SHP77 treated with DMSO at 0.1 percent for 48 hours (cell line): ENCODE measurements around the gene ACBD3.

Source experiments
- DNase-seq: peaks from one replicate; lab custom pipeline; 2025; lab: John Stamatoyannopoulos, UW

The ACBD3 gene

DNA sequence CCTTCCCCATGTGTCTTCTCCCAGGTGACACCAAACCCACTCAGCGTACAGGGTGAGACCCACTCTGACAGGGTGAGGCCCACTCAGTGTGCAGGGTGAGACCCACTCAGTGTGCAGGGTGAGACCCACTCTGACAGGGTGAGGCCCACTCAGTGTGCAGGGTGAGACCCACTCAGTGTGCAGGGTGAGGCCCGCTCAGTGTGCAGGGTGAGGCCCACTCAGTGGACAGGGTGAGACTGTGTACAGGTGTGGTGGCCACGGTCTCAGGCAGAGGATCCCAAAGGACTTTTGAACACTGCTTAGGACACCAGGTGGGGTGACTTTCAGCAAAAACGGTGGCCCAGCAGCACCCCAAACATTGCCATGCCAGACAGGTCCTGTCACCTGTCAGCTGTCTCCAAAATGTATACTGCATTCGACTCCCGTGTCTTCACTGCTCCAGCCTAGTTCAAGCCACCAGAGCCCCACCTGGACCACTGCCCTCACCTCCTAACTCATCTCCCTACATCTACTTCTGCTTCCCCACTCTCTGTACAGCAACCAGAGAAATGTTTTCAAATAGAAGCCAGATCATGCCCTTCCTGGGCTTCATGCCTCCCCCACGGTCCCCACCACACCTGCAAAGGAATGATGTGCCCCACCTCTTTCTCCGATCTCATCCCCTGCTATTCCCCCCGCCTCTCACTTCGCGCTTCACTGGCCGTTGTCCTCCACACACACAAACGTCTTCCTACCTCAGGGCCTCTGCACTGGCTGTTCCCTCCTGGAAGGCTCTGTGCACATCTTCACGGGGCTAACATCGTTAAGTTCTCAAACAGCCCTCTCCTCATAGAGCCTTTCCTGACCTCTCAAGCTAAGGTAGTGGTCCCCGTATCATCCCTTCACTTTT lies 52.1 kb downstream of the ACBD3 start:
- DNase-seq, result no peak

DNA sequence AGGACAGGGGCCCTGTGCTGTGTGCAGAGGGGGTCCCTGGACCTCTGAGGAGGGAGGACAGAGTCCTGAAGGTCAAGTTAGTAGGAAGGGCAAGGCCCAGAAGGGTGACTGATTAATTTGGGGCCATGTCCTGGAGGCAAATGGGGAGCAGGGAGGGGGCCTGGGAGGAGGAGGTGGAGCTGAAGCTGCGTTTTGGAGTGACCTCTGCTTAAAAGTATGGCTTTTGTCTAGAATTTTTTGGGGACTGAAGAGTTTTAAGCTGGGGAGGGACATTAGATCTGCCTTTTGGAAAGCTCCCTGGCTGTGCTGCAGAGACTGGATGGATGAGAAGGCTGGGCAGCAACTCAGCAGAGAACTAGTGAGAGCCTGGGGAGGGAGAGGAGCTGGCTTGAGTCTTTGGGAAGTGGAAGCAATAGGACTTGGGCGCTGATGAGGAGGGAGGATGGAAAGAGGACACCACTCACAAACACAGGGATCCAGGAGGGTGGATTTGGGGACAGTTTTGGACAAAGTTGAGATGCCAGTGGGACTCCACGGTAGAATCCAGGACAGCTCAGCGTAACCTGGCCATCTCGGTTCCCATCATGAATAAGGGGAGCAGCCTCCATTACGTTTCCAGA lies 52.9 kb downstream of the ACBD3 start:
- no peak for DNase-seq

DNA sequence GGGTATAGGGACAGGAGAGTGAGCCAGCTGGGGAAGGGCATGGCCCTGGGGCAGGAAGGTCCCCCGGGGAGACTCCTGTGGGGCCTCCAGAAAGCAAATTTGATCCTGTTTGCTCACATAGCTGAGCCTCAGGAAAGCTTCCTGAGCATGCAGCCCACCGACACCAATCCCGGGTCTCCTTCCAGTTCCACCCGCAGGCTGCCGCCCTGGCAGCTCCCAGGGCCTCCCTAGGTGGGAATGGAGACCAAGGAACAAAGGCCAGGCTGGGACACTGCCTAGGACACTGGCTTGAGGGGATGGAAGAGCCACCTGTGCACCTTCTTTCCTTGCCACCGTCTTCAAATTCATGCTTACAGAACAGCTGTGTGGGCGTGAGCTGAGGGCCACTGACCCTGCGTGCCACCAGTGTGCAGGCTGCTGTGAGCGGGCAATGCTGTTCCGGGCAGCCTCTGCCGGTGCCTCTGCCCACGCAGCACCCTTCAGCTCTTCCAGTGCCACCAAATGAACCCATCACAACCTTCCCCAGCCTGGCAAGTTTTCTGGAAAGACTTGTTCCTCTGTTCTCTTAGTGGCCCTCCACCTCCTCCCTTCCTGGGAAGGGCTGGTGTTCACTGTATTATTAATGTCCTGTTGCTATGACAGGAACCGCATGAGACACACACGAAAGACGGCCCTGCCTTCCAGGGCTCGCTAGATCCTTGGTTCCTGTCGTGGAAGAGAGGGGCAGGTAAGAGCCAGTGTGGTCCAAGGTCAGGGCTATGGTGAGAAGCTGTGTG lies 53.6 kb downstream of the ACBD3 start:
- DNase-seq, result no peak

DNA sequence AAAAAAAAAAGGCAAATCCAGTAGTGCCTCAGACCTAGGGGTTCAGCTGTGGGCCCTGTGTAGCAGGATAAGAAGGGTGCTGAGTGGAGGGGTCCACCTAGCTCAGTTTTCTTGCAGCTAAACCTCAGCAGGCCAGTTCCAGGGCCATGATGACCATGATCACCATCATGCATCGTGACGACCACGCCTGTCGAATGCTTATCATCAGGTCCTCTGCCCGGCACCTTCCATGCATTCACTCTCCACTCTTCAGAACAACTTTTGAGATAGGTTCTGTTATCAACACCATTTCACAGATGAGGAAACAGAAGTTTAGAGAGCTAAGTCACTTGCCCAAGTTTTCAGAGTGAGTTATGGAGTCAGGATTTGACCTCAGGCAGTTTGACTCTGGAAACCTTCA lies 54.9 kb downstream of the ACBD3 start:
- no peak for DNase-seq

DNA sequence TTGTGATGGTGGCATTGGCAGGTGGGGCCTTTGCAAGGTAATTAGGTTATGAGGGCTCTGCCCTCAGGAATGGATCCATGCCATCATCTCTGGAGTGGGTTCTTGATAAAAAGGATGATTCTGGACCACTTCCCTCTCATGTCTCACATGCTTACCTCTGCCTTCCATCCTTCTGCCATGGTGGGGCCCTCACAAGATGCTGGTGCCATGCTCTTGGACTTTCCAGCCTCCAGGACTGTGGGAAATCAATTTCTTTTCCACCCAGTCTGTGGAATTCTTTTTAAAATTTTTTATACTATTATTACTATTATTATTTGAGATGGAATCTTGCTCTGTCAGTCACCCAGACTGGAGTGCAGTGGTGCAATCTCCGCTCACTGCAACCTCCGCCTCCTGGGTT lies 57.3 kb downstream of the ACBD3 start:
- no peak for DNase-seq

DNA sequence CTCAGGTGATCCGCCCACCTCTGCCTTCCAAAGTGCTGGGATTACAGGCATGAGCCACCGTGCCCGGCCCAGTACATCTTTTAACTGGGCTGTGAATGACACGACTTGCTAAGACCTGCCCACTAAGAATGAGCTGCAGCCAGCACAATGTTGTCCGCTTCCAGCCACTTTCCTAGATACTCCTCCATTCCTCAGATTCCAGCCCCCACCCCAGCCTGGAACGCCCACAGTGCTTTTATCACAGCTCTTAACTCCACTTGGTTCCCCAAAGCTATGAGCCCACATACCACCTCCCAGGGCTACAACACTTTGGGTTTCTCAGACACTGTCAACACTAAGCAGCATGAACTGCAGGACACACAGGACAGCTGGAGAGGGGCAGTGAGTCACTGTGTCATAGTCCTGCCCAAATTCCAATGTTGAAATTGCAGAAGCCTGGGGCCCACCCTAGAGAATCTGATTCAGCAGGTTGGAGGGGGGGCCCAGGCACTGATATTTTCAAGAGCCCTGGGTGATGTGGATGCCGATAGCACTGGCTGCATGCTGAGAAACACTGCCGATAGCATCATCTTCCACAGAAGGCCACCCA lies 58.0 kb downstream of the ACBD3 start:
- no peak for DNase-seq

DNA sequence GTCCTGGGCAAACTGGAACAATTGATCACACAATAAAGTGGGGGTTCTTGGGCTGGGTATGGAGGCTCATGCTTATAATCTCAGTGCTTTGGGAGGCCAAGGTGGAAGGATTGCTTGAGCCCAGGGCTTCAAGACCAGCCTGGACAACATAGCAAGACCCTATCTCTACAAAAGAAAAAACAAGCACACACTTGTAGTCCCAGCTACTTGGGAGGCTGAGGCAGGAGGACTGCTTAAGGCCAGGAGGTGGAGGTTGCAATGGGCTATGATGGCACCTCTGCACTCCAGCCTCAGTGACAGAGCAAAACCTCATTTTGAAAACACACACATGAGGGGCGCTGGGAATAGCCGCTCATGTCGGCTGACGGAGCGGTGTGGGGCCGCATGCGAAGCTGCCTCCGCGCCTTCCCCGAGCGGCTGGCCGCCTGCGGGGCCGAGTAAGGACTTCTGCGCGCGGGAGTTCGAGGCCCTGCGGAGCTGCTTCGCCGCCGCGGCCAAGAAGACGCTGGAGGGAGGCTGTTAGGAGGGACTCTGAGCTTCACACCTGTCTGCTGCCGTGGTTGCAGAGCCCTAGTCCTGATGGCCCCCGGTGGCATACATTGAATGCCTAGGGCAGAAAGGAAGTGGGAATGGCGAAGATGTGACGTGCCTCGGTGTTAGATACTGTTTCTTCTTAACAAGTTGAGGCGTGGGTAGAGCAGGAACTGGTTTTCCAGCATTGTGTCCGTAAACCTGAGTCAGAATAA lies 59.5 kb downstream of the ACBD3 start:
- DNase-seq, result no peak

DNA sequence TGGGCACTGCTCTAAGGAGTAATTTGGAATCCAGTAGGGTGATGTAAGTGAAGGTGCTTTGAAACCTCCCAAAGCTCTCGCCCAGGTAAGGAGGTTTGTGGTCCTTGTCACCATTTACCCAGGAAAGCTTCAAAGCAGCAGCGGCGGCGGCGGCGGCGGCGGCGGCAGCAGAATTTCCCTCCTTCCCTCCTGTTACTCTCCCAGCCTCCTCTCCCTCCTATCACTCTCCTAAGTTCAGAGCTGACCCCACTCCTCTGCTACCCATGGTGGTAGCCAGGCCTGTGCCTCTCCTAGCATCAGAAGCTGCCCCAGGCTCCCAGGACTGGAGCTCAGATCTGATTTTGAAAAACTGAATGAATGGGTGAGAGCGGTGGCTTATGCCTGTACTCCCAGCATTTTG lies 60.7 kb downstream of the ACBD3 start:
- no peak for DNase-seq

DNA sequence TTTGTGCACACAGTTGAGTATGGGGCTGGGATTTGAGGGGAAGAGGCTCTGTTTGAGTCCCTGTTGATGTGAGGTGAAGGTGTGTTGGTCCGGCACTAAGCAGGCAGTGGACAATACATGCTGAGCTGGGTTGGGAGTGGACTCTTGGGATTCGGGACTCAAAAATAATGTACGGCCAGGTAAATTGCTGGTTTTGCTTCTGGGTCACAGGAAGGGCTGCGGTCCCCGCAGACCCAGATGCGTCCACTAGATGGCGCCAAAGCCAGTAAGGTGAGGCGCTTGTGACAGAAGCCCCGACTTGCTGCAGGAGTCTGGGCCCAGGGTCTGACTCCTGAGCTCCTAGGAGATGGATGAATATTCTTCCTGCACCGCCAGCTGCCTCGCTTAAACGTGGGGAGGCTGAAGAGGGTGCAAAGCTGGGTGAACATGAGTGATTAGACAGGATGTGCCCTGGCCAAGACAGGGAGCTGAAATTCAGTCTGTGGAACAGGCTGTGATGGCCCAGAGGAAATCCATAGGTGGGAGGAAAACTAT lies 61.4 kb downstream of the ACBD3 start:
- peak; percentile 45 for DNase-seq

DNA sequence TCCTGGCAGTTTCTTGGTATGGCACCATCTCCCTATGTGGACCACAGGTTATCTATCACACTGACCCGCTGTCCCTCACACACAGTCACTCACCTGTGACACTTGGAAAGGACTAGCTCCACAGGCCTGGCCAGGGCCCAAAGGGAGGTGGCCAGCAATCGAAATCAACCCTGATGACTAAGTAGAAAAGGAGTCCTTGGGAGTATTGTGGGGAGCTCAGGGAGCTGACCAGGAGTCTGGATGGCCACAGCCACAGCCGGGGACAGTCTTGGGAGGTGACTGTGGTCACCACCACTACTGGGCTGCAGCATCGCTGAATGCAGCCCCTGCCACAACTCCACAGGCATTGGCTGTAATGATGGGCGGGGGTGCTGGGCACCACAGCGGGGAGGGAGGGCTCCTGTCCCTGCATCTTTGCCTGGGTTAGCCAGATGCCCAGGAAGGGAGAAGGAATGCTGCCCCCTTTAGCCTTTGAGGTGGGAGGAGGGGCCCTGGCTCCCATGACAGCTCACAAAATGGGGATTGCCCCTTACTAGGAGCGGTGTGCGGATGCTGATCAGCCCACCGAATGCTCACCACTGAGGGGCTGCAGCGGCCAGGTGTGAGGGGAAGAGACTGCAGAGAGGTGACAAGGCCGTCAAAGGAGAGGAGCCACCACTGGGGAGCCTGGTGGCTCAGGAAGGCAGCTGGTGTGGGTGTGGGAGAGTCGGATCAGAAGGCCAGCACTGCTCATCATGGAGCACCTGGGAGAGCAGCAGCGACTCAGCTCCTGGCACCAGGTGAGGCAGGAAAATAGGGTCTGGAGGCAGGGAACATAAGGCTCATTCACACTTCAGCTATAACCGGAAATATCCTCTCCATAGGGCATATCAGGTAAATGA lies 62.7 kb downstream of the ACBD3 start:
- DNase-seq, result no peak

DNA sequence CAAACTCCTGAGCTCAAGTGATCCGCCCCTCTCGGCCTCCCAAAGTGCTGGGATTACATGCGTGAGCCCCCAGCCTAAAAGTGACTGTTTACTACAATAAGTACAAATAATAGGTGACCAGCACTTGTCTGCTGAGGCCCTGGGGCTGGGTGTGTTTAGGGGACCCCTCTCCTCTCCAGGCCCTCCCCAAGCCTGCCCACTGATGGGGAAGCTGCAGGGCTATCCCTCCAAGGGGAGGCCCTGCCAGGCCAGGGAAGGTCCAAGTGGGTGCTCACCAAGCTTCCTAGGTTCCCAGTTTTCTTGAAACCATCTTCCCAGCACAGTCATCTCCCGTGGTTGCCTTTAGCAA lies 63.4 kb downstream of the ACBD3 start:
- no peak for DNase-seq

DNA sequence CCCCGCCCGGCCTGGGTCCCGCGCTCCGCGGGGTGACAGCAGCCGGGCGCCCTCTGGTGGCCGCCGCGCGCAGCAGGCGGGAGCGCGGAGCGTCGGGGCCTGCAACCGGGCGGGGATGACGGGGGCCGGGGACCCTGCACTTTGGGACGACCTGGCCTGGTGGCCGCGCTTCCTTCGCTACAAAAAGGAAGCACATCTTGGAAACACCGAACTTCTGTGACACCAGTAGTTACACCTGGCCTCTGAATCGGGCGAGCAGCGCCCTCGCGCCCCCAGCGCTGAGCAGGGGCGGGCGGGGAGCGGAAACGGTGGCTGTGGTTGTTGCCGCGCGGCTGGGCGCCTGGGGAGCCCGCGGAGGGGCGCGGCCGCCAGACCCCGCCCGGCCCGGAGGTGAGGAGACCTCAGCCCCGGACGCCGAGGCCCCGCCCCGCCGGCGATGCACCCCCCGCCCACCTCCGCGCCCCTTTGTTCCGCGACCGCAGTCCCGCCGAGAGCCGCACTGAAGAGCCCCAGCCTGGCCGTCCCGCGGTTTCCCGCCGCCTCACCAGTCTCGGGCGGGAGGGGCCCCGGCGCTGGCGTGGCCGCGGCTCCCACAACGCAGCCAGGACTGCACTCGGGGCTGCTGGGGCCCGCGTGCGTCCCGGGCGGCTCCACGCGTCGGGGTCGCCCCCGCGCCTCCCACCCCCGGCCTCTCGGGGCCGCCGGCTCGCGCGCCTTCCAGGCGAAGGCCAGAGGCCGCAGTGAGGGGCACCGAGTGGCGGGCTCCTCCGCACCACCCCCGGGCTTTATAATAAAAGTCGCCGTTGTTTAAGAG lies 64.7 kb downstream of the ACBD3 start:
- DNase-seq, result no peak

DNA sequence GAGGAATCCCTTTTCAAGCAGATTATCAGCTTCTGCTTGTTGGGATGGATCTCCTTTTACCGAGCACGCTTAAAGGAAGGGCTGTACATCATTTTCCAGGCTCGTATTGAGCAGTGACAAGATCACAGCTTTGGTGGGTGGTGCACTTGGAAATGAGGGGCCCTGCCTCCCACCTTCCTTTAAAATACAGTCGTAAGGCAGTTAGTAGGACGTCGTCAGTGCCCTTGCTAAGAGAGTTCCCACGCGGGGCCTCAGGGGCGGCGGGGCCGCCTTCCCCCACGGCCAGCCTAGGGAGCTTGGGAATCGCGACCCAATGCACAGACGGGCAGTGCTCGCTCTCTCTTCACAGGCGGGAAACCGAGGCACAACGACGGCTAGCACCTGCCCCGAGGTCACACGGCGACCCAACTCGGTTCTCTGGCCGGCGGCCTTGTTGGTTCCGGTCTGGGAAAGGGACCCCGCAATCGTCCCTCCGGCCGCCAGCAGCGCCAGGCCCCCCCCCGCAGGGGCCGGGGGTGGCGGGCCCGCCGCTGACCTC lies 65.4 kb downstream of the ACBD3 start:
- DNase-seq, result no peak

DNA sequence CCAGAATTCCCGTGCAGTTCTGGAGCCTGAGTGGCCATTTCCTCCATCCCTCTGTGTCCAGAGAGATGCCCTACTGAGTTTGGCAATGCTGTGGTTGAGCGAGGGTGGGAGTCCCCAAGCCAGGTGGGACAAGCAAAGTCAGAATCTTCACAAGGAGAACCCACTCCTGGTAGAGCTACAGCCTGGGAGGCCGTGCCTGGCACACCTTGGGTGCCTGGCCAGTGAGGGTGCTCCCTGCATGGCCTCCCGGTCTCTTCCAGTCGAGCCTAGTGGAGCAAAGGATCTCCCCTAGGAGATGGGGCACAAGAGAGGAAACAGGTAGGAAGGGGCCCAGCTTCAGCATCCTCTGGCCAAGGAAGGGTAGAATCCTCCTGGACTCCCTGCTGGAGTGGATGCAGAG lies 66.1 kb downstream of the ACBD3 start:
- no peak for DNase-seq

DNA sequence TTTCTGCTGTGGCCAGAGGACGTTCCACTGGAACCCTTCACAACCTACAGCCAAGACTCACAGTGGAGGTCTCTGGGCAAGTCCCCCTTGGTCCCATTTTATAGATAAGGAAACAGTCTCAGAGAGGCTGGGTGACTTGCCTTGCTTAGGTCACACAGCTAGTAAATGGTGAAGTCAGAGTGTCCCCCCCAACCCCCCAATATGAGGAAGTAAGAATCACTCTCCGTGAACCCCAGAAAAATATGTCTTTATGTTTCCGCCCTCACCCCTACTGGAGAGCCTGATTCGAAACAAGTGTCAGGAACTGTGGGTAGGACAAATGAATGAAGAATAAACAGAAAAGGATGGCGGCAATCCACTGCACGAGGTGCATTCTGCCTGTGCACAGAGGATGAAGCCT lies 67.4 kb downstream of the ACBD3 start:
- no peak for DNase-seq

DNA sequence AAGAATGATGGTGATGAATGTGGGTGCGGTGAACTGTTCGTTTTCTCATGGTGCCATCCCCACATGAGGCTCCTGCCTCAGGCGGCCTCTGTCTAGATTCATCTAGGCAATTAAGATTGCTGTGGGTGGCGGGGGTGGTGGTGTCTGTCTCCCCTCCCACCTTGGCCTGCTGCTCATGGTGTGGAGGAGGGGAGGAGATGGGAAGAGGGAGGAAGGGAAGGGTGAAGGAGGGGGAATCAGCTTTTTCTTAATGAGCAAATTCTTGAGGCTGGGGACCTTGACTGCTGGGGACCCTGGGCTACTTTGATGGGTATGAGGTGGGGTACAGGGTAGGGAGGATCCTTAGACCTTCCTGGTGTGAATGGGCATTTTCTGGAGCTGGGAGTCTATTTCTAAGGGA lies 68.2 kb downstream of the ACBD3 start:
- no peak for DNase-seq

DNA sequence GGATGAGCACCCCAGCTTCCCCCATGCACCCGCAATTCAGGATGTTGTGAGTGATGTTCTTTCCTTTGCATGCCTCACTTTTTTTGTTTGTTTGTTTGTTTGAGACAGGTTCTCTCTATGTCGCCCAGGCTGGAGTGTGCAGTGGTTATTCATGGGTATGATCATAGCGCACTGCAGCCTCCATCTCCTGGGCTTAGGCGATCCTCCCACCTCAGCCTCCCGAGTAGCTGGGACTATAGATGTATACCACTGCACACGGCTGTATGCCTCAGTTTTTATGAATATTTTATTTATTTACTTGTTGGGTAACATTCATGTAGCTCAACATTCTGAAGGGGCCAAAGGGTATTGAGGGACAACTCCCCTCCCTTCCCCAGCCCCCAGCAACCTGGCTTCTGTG lies 69.2 kb downstream of the ACBD3 start:
- DNase-seq, result no peak

DNA sequence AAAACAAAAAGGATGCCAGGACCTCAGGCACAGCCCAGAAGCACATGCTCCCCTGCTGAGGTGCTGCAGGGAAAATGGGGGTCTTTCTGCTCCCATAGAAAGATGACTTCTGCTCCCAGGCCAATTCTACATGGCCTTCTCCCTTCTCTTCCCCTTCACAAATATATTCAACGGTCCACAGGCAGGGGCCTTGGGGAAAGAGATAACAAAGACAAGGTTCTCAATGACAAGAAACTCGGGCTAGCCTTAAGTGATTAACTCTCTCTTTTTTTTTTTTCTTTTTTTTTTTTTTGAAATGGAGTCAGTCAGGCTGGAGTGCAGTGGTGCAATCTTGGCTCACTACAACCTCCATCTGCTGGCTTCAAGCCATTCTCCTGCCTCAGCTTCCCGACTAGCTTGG lies 69.9 kb downstream of the ACBD3 start:
- no peak for DNase-seq

DNA sequence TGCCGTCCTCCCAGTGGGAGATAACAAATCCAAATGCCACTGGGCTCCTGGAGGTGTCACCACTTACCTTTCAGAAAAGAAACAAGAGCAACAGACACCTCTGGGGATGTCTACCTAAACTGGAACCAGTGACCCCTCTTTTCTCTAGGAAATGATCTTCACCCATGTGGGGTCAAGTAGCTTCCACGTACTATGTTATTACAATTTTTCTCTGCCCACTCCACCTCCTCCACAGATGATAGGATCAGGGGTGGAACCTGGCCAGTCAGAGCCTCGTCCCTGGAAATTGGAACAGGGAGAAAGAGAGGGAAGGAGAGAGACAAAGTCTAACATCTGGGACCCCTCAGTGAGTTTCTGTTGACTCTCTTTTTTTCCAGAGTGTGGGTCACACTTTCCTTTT lies 73.9 kb downstream of the ACBD3 start:
- DNase-seq, result no peak

DNA sequence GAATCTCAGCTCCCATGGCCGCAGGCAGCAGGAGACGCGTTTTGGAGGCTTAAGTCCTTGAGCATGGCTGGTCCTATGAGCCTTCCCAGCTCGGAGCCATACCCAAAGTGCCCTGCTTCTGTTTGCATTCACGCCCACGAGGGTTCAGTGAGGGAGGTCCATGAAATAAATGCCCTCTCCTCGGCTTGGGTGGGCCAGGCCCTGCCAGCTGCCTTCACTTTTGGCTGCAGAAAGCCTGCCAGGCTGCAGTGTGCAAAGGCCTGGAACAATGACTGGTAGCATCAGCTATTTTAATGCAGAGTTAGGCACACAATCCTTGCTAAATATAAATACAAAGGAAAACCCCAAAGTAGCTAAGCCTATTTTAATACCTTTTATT lies 74.7 kb downstream of the ACBD3 start:
- no peak for DNase-seq
